HEK293 (cell line): ENCODE results near the gene DPH2.

Source experiments
- CTCF ChIP-seq: fragments of 450-650 bp; formaldehyde crosslinking; IDR thresholded peaks from 2 replicates; pipeline ENCODE4 v1.5.1; 2016; ENCODE audit warnings: missing biosample characterization, missing genetic modification characterization
- PRDM2 ChIP-seq: fragments of 450-650 bp; formaldehyde crosslinking; IDR thresholded peaks from 2 replicates; pipeline ENCODE4 v1.5.1; 2016; ENCODE audit warnings: missing biosample characterization, missing genetic modification characterization, borderline replicate concordance
- SALL2 ChIP-seq: fragments of 450-650 bp; formaldehyde crosslinking; IDR thresholded peaks from 2 replicates; pipeline ENCODE4 v1.5.0; 2017; ENCODE audit warnings: missing biosample characterization, mild to moderate bottlenecking, missing genetic modification characterization, borderline replicate concordance
- ZBTB49 ChIP-seq: fragments of 450-650 bp; formaldehyde crosslinking; IDR thresholded peaks from 2 replicates; pipeline ENCODE4 v1.5.1; 2016; ENCODE audit warnings: missing biosample characterization, missing genetic modification characterization, low read depth
- ZNF513 ChIP-seq: fragments of 450-650 bp; IDR thresholded peaks from 2 replicates; pipeline ENCODE4 v1.5.1; 2018; ENCODE audit warnings: missing biosample characterization, missing genetic modification characterization
- ZNF549 ChIP-seq: fragments of 450-650 bp; IDR thresholded peaks from 2 replicates; pipeline ENCODE4 v1.5.1; 2018; ENCODE audit warnings: missing biosample characterization, missing genetic modification characterization, mild to moderate bottlenecking, inconsistent platforms, moderate library complexity
- ZNF621 ChIP-seq: fragments of 450-650 bp; formaldehyde crosslinking; IDR thresholded peaks from 2 replicates; pipeline ENCODE4 v1.5.1; 2017; ENCODE audit warnings: missing biosample characterization, missing genetic modification characterization

- TF ChIP-seq SALL2 (tag by site-specific recombination) (no peak), CTCF (tag by site-specific recombination) (no peak), PRDM2 (tag by site-specific recombination) (no peak), ZNF549 (tag by site-specific recombination) (no peak), ZNF621 (tag by site-specific recombination) (no peak), ZBTB49 (no peak), ZNF513 (no peak)
Measured at GRCh38 chr1:43944860-43945259, 24.9 kb upstream of the DPH2 start.
